ENCODE data around the gene HOXB3. TPM values are rescaled to one million over a fixed set of nuclear protein-coding genes. Genes with fewer than 3 reads are reported as not detected.
A peak's percentile ranks its signal among the peaks of the same experiment; 100 is the strongest.

HOXB3 gene
- total RNA-seq, 1 experiment from 2014 or later = 6.0 TPM

DNA sequence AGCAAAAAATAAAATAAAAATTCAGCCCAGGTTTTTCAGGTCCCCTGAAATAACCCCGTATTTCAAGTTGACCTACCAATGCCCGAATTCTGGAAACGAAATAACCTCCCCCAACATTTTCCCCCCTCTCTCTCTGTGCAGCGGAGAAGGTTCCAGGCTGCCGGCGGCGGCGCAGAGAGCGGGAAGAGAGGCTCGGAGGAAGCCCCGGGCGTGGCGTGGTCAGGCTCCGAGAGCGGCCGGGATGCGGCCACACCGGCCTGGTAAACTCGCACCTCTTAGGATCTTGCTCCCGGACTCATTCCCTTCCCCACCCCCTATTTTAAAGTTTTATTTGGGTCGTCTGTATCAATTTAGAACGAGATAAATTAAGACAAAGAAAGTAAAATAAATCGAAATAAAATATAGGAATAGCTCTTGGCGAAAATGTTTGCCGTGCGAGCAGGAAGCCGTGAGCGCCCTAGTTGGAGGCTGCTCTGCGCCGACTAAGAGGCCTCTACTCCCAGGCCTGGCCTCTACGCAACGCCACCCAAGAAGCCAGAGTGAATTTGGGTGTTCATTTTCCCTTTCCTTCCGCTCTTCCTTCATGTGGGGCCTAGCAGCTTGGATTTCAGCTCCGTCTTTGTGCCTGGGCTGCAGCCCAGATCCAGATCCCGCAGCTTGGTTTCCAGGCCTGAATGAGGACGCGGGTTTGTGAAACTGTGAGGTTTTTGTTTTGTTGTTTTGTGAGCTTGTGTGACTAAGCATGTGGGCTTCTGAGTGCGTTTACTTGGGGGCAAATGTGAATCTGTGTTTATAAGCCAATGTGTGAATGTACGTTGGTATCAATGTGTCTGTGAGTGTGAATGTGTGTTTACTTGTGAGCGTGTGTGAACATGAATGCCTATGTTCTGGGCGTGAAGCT is 16.2 kb upstream of the HOXB3 start:
- Histone ChIP-seq H3F3A (ENCODE audit: low read length, unreplicated experiment) (no peaks in the 10 kb centered on the region), H3K9ac (ENCODE audit: low read length) (no peak overlapping the region), H3K36me3 (ENCODE audit: low read depth, low read length) (no peaks in the 10 kb centered on the region), H3K4me1 (ENCODE audit: insufficient read depth, low read length) (peaks cover 20% of the 10 kb centered on the region), H3K4me3 (ENCODE audit: low read length) (no peak overlapping the region), H3K9me2 (replicated peaks; ENCODE audit: low read length) (no peaks in the 10 kb centered on the region), H2AFZ (ENCODE audit: low read length) (no peak overlapping the region), H3K79me2 (ENCODE audit: low read length) (peaks cover 35% of the 10 kb centered on the region), H3K9me3 (ENCODE audit: low read length) (no peaks in the 10 kb centered on the region), H3K27ac (ENCODE audit: low read length) (no peak overlapping the region), H3K27me3 (ENCODE audit: low read length) (0 out of 2 replicates have a peak, but pooled peaks cover 3% of the 10 kb centered on the region), H4K20me1 (ENCODE audit: low read length) (peaks cover 8% of the 10 kb centered on the region; the same call in 1 of the 2 replicates), H3K4me2 (ENCODE audit: low read length) (no peak overlapping the region)
- intact Hi-C loops (cut with micrococcal nuclease) = no loop called here
- DNase-seq = no peak
- TF ChIP-seq EZH2 (IDR thresholded peaks at IDR 0.05; ENCODE audit: low read length, unreplicated experiment) (no peak), EZH2phosphoT487 (IDR thresholded peaks at IDR 0.05; ENCODE audit: borderline replicate concordance, low read length) (no peak)
- TF ChIP-seq, protein P1, sequence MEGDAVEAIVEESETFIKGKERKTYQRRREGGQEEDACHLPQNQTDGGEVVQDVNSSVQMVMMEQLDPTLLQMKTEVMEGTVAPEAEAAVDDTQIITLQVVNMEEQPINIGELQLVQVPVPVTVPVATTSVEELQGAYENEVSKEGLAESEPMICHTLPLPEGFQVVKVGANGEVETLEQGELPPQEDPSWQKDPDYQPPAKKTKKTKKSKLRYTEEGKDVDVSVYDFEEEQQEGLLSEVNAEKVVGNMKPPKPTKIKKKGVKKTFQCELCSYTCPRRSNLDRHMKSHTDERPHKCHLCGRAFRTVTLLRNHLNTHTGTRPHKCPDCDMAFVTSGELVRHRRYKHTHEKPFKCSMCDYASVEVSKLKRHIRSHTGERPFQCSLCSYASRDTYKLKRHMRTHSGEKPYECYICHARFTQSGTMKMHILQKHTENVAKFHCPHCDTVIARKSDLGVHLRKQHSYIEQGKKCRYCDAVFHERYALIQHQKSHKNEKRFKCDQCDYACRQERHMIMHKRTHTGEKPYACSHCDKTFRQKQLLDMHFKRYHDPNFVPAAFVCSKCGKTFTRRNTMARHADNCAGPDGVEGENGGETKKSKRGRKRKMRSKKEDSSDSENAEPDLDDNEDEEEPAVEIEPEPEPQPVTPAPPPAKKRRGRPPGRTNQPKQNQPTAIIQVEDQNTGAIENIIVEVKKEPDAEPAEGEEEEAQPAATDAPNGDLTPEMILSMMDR (conservative IDR thresholded peaks at IDR 0.05; ENCODE audit: low read depth, low read length) = no peak
- no peak for ATAC-seq
- CTCF ChIA-PET = interaction anchor here (0.6 kb wide), 1 partner anchor 86 kb away, joined by 3 read pairs; no protein-coding TSS in a partner anchor
- no TSS peak for BruUV-seq (replicated peaks)
- POLR2A ChIA-PET (ENCODE audit: unreplicated experiment) = no interaction called here

DNA sequence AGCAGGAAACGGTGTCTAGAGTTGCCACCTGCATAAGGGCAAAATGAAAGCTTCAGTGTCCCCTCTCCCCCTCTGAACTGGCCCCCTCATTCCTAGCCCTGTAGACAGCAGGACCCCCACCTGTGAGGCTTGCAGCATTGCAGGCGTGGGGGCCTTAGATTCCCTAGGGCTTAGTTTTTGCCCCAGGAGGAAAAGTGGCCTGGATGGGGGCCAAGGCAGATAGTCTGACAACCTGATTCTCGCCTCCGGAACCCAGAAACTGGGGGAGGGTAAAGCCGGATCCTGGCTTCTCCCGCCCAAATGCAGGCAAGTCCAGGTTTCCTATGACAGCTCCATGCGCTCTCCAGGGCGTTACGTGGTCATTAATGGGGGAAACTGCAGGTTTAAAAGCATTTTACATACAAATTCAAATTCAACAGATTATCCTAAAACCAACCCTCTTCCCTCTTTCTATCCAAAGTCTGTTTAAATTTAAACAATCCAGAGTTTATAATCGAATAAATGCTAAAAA is 15.4 kb upstream of the HOXB3 start:
- peaks cover 11% of the 10 kb centered on the region; the same call in 1 of the 2 replicates for H4K20me1 ChIP-seq (ENCODE audit: low read length)
- intact Hi-C loops (cut with micrococcal nuclease) = no loop called here
- ATAC-seq (no peak), DNase-seq (no peak)
- peaks cover 43% of the 10 kb centered on the region for H3K79me2 ChIP-seq (ENCODE audit: low read length)
- H3K4me1 ChIP-seq (ENCODE audit: insufficient read depth, low read length) = peaks cover 21% of the 10 kb centered on the region
- H3K9ac ChIP-seq (ENCODE audit: low read length) = peak overlapping the region; percentile 69
- no peaks in the 10 kb centered on the region for H3K9me2 ChIP-seq (replicated peaks; ENCODE audit: low read length)
- H3K4me3 ChIP-seq (ENCODE audit: low read length) = peak overlapping the region; percentile 82
- no TSS peak for BruUV-seq (replicated peaks)
- no peaks in the 10 kb centered on the region for H3K36me3 ChIP-seq (ENCODE audit: low read depth, low read length)
- H2AFZ ChIP-seq (ENCODE audit: low read length) = peak overlapping the region; percentile 92
- no peaks in the 10 kb centered on the region for H3F3A ChIP-seq (ENCODE audit: low read length, unreplicated experiment)
- no peaks in the 10 kb centered on the region for H3K27me3 ChIP-seq (ENCODE audit: low read length)
- no peaks in the 10 kb centered on the region for H3K9me3 ChIP-seq (ENCODE audit: low read length)
- ChIA-PET CTCF (no interaction called here), POLR2A (ENCODE audit: unreplicated experiment) (interaction anchor here (0.5 kb wide), 1 partner anchor 133 kb away, joined by 5 read pairs; no protein-coding TSS in a partner anchor)
- H3K4me2 ChIP-seq (ENCODE audit: low read length) = peak overlapping the region; percentile 95
- TF ChIP-seq EZH2phosphoT487 (IDR thresholded peaks at IDR 0.05; ENCODE audit: borderline replicate concordance, low read length) (no peak), EZH2 (IDR thresholded peaks at IDR 0.05; ENCODE audit: low read length, unreplicated experiment) (no peak)
- TF ChIP-seq, protein P1 (conservative IDR thresholded peaks at IDR 0.05; ENCODE audit: low read depth, low read length) = no peak
- H3K27ac ChIP-seq (ENCODE audit: low read length) = peak overlapping the region; percentile 60
